GM12892 (cell line): ENCODE results near the gene ZBTB49.

Experiments used
- DNase-seq: peaks from one replicate; pipeline ENCODE4 v3.0.0; 2011; ENCODE audit not compliant: insufficient read length
- FAIRE-seq: peaks from 2 replicates; lab custom pipeline; 2011; peaks lifted over from hg19 to GRCh38; lab: Jason Lieb, UNC
- POLR2A ChIP-seq: IDR thresholded peaks from 2 replicates; pipeline ENCODE4 v1.6.1; 2011; ENCODE audit warnings: low read depth, low read length, control low read depth
- POLR2AphosphoS5 ChIP-seq: IDR thresholded peaks from 2 replicates; pipeline ENCODE4 v1.6.1; 2011; ENCODE audit warnings: low read depth, low read length, control low read depth
- TAF1 ChIP-seq: IDR thresholded peaks from 2 replicates; pipeline ENCODE4 v1.6.1; 2011; ENCODE audit warnings: low read depth, mild to moderate bottlenecking, control low read depth, low read length, borderline replicate concordance

Gene ZBTB49

GRCh38 chr4:4289055-4289454 lies 996 bp upstream of the ZBTB49 start:
- DNase-seq (no peak), FAIRE-seq (no peak)
- no peak for TF ChIP-seq TAF1
- TF ChIP-seq POLR2A, result no peak
- no peak for TF ChIP-seq POLR2AphosphoS5

DNA sequence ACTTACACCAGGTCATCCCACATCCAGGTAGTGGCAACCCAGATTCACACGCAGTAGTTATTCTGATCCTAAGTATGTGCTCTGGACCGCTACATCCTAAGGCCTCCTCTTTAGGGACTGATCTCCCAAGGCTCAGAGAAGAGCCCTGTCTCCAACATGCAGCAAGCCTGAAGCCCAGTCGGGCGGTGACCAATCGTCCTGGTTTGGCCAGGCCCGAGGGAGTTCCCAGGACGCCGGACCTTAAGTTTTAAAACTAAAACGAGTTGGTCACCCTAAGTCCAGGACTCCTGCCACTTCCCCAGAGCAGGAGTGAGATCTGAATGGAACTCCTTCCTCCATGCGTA lies 482 bp upstream of the ZBTB49 start:
- TF ChIP-seq TAF1 (no peak), POLR2AphosphoS5 (no peak), POLR2A (no peak)
- FAIRE-seq, result no peak
- DNase-seq, result peak; percentile 8

DNA sequence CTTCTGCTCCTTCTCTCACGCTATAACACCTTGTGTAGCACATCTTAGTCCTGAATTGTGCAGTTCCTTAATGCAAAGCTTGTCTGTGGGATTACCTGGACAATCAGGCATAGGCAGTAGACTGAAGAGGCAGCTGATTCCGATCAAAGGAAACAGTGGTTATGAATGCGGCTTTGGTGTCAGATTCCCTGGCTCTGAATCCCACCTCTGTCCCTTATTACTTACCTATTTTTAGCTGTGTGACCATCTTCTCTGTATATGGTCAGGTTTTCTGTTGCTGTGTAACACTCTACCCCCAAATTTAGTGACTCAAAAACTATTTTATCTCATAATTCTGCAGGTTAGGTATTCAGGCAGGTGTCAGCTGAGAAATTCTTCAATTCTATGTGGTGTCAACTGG lies 3.2 kb downstream of the ZBTB49 start:
- no peak for TF ChIP-seq POLR2A
- TF ChIP-seq TAF1, result no peak
- no peak for TF ChIP-seq POLR2AphosphoS5
- FAIRE-seq (no peak), DNase-seq (no peak)

GRCh38 chr4:4296283-4296846 lies 6.3 kb downstream of the ZBTB49 start:
- TF ChIP-seq TAF1, result no peak
- no peak for TF ChIP-seq POLR2AphosphoS5
- TF ChIP-seq POLR2A, result no peak
- no peak for FAIRE-seq
- no peak for DNase-seq

DNA sequence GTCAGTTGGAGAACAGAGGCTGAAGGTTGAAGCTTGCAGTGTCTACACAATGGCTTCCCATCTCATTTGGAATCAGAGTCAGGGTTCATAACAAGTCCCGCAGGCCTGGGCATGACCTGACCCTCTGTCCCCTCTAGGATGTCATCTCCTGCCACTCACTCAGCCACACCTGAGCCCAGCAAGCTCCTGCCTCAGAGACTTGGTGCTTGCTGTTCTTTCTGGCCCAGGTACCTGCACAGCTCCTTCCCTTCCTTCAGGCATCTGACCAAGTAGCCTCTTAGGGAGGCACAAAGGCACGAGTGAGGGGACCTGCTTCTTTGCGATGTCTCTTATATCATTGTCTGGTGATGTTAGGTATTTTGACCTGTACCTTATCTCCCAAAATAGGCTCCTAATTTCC lies 9.0 kb downstream of the ZBTB49 start:
- no peak for DNase-seq
- FAIRE-seq, result no peak
- no peak for TF ChIP-seq POLR2AphosphoS5
- no peak for TF ChIP-seq POLR2A
- TF ChIP-seq TAF1, result no peak

DNA sequence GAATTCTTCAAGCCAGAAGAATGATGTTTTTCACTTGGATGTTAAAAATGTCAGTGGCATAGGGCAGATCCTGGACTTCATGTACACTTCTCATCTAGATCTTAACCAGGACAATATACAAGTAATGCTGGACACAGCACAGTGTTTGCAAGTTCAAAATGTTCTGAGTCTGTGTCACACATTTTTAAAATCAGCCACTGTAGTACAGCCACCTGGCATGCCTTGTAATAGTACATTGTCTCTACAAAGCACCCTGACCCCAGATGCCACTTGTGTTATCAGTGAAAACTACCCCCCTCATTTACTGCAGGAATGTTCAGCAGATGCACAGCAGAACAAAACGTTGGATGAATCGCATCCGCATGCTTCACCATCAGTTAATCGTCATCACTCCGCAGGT lies 11.9 kb downstream of the ZBTB49 start:
- no peak for FAIRE-seq
- no peak for DNase-seq
- TF ChIP-seq POLR2A, result no peak
- no peak for TF ChIP-seq POLR2AphosphoS5
- TF ChIP-seq TAF1, result no peak

- FAIRE-seq, result no peak
- TF ChIP-seq POLR2A (no peak), TAF1 (no peak), POLR2AphosphoS5 (no peak)
- DNase-seq, result no peak
Observed at GRCh38 chr4:4302416-4302815, 12.4 kb downstream of the ZBTB49 start.

- TF ChIP-seq POLR2AphosphoS5 (no peak), TAF1 (no peak), POLR2A (no peak)
- no peak for FAIRE-seq
- no peak for DNase-seq
Observed at GRCh38 chr4:4306920-4307319, 16.9 kb downstream of the ZBTB49 start.

GRCh38 chr4:4308800-4309441 lies 18.9 kb downstream of the ZBTB49 start:
- DNase-seq (no peak), FAIRE-seq (no peak)
- no peak for TF ChIP-seq POLR2AphosphoS5
- TF ChIP-seq POLR2A, result no peak
- TF ChIP-seq TAF1, result no peak

- FAIRE-seq (peak; percentile 9), DNase-seq (no peak)
- TF ChIP-seq TAF1, result no peak
- no peak for TF ChIP-seq POLR2AphosphoS5
- TF ChIP-seq POLR2A, result no peak
Observed at GRCh38 chr4:4311193-4311592, 21.1 kb downstream of the ZBTB49 start.

- TF ChIP-seq POLR2AphosphoS5 (no peak), POLR2A (no peak), TAF1 (no peak)
- FAIRE-seq (no peak), DNase-seq (no peak)
Observed at GRCh38 chr4:4315461-4316149, 25.6 kb downstream of the ZBTB49 start.

DNA sequence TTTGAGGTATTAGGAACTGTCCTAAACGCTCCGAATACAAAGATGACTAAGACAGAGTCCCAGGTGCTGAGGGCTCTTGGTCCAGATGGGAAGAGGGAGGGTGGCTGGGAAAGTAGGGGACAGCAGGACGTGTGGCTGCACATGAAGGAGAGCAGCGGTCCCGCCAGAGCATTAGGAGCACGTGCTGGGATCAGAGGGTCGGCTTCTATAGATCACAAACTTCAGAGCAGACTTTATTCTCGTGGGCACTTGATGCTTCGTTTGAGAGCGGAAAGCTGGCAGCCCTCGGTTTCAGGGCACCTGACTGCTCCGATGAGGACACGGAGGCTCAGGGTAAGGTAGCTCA lies 26.1 kb downstream of the ZBTB49 start:
- FAIRE-seq (no peak), DNase-seq (no peak)
- TF ChIP-seq TAF1 (no peak), POLR2AphosphoS5 (no peak), POLR2A (no peak)
